ENCODE measurements around the gene GPR18. TPM values are rescaled to one million over a fixed set of nuclear protein-coding genes. Genes with fewer than 3 reads are reported as not detected.
A peak's percentile ranks its signal among the peaks of the same experiment; 100 is the strongest.

Gene GPR18, protein sequence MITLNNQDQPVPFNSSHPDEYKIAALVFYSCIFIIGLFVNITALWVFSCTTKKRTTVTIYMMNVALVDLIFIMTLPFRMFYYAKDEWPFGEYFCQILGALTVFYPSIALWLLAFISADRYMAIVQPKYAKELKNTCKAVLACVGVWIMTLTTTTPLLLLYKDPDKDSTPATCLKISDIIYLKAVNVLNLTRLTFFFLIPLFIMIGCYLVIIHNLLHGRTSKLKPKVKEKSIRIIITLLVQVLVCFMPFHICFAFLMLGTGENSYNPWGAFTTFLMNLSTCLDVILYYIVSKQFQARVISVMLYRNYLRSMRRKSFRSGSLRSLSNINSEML
- total RNA-seq = not detected in 2 replicates

- Histone ChIP-seq H3K36me3 (ENCODE audit: control insufficient read depth, insufficient read depth, low read length) (no peaks in the 10 kb centered on the region), H3K4me3 (ENCODE audit: low read depth, low read length) (no peak within 1 kb of the TSS), H3K27me3 (ENCODE audit: control insufficient read depth, insufficient read depth, low read length) (no peaks in the 10 kb centered on the region)
- TF ChIP-seq CTCF (IDR thresholded peaks at IDR 0.05; ENCODE audit: insufficient read depth, low read length, poor library complexity, severe bottlenecking) = no peak
- DNase-seq (ENCODE audit: low read depth) = no peak
Measured at GRCh38 chr13:99258210-99258860, at the start of gene GPR18. GPR18 (minus strand) TSS chr13:99258379; CDS start chr13:99255872, 2,507 bp downstream.

GRCh38 chr13:99307648-99308339 is 49.6 kb upstream of the GPR18 start:
- TF ChIP-seq CTCF (IDR thresholded peaks at IDR 0.05; ENCODE audit: insufficient read depth, low read length, poor library complexity, severe bottlenecking) = no peak
- no peak overlapping the region for H3K4me3 ChIP-seq (ENCODE audit: low read depth, low read length)
- DNase-seq (ENCODE audit: low read depth) = peak; percentile 74
- H3K27me3 ChIP-seq (ENCODE audit: control insufficient read depth, insufficient read depth, low read length) = no peaks in the 10 kb centered on the region
- H3K36me3 ChIP-seq (ENCODE audit: control insufficient read depth, insufficient read depth, low read length) = no peaks in the 10 kb centered on the region

DNA sequence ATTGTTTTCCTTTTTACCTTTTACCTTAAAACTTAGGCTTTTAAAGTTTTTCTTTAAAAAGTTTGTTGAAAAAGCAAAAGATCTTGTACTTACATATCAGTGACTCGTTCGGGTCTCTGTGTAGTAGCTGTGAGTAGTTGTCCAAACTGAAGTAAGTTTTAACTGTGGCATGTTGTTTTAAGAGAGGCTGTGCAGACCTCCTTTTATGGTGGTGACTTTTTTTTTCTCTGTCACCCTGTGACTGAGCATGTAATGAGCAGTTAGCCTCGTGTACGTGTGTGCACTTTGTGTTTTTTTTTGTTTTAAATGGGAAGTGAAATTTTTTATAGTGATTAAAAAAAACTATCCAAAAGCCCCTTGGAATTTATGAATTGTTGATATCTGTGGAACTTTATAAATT is 49.1 kb upstream of the GPR18 start, which contains the start of gene GPR183:
Gene GPR183 (minus strand): TSS at position 153 of the 400 bp plus-strand sequence. CDS start 11,254 bp downstream, outside the sequence.
- Histone ChIP-seq H3K4me3 (ENCODE audit: low read depth, low read length) (no peak within 1 kb of the TSS), H3K27me3 (ENCODE audit: control insufficient read depth, insufficient read depth, low read length) (no peaks in the 10 kb centered on the region), H3K36me3 (ENCODE audit: control insufficient read depth, insufficient read depth, low read length) (no peaks in the 10 kb centered on the region)
- no peak for TF ChIP-seq CTCF (IDR thresholded peaks at IDR 0.05; ENCODE audit: insufficient read depth, low read length, poor library complexity, severe bottlenecking)
- no peak for DNase-seq (ENCODE audit: low read depth)

DNA sequence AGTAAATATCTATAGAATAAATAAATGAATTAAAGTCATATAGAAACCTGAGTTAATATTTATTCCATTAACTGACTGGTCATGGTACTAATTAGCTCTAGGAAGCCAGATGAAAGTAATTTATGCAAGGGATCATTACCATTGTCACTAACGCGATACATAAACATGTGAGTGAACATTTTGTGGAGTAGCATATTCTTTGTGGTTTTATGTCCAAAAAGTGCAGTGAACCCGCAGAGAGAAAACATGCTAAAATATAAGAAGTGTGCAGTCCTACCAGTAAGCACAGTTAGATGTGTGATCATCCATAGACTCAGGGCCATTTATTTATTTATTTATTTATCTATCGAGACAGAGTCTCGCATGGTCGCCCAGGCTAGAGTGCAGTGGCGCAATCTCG is 47.4 kb upstream of the GPR18 start:
- DNase-seq (ENCODE audit: low read depth) = no peak
- no peaks in the 10 kb centered on the region for H3K27me3 ChIP-seq (ENCODE audit: control insufficient read depth, insufficient read depth, low read length)
- no peak overlapping the region for H3K4me3 ChIP-seq (ENCODE audit: low read depth, low read length)
- no peak for TF ChIP-seq CTCF (IDR thresholded peaks at IDR 0.05; ENCODE audit: insufficient read depth, low read length, poor library complexity, severe bottlenecking)
- no peaks in the 10 kb centered on the region for H3K36me3 ChIP-seq (ENCODE audit: control insufficient read depth, insufficient read depth, low read length)

- no peak for TF ChIP-seq CTCF (IDR thresholded peaks at IDR 0.05; ENCODE audit: insufficient read depth, low read length, poor library complexity, severe bottlenecking)
- H3K4me3 ChIP-seq (ENCODE audit: low read depth, low read length) = no peak overlapping the region
- no peak for DNase-seq (ENCODE audit: low read depth)
Measured at GRCh38 chr13:99305158-99305557, 47.0 kb upstream of the GPR18 start.

More at GRCh38 chr13:99305158-99305557, 47.0 kb upstream of the GPR18 start:
- no peaks in the 10 kb centered on the region for H3K27me3 ChIP-seq (ENCODE audit: control insufficient read depth, insufficient read depth, low read length)
- H3K36me3 ChIP-seq (ENCODE audit: control insufficient read depth, insufficient read depth, low read length) = no peaks in the 10 kb centered on the region
